Fibroblast of villous mesenchyme (primary cell): ENCODE data around the gene RAB11FIP3. TPM values are rescaled to one million over a fixed set of nuclear protein-coding genes. Genes with fewer than 3 reads are reported as not detected.

Experiments used
- DNase-seq: peaks from one replicate; pipeline ENCODE4 v3.0.0-alpha.2; 2010; ENCODE audit warnings: low read depth
- H3K4me3 ChIP-seq: 2 replicates; pipeline ENCODE4 v1.5.1; 2011; ENCODE audit warnings: low read depth, mild to moderate bottlenecking, low read length
- total RNA-seq: library from RNA; depleted of rRNA; stranded (reverse); fragments of >200 nt; gene quantifications from 2 replicates; pipeline ENCODE4 v1.2.3, GENCODE V29; 2012
- TF ChIP-seq, protein P1 (sequence below): IDR thresholded peaks from 2 replicates; pipeline ENCODE4 v1.5.1; 2012; ENCODE audit warnings: low read depth, mild to moderate bottlenecking, low read length; ENCODE audit not compliant: insufficient read depth

Gene RAB11FIP3
- total RNA-seq, 1 donor, result 19.4 TPM

DNA sequence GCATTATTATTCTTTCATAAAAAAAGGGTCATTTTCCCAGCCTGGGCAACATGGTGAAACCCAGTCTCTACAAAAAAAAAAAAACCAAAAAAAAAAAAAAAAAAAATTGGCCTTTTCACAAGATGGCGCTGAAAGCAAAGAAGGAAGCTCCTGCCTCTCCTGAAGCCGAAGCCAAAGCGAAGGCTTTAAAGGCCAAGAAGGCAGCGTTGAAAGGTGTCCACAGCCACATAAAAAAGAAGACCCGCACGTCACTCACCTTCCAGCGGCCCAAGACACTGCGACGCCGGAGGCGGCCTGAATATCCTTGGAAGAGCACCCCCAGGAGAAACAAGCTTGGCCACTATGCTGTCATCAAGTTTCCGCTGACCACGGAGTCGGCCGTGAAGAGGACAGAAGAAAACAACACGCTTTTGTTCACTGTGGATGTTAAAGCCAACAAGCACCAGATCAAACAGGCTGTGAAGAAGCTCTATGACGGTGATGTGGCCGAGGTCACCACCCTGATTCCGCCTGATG, 38.8 kb upstream of the RAB11FIP3 start:
- no peak overlapping the region for H3K4me3 ChIP-seq

DNA sequence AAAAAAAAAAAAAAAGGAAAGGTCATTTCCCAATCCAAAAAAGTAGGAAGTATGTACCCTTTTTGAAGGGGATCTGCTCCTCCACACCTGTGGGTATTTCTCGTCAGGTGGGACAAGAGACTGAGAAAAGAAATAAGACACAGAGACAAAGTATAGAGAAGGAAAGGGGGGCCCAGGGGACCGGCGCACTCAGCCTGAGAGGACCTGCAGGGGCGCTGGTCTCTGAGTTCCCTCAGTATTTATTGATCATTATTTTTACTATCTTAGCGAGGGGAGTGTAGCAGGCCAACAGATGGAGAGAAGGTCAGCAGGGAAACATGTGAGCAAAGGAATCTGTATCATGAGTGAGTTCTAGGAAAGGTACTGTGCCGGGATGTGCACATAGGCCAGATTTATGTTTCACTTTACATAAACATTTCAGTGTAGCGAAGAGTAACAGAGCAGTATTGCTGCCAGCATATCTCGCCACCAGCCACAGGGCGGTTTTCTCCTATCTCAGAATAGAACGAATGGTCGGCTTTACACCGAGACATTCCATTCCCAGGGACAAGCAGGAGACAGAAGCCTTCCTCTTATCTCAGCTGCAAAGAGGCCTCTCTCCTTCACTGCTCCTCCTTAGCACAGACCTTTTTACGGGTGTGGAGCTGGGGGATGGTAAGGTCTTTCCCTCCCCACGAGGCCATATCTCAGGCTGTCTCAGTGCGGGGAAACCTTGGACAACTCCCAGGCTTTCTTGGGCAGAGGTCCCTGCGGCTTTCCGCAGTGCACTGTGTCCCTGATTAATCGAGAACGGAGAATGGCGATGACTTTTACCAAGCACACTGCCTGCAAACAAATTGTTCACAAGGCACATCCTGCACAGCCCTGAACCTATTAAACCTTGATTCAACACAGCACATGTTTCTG, 37.4 kb upstream of the RAB11FIP3 start:
- TF ChIP-seq, protein P1, sequence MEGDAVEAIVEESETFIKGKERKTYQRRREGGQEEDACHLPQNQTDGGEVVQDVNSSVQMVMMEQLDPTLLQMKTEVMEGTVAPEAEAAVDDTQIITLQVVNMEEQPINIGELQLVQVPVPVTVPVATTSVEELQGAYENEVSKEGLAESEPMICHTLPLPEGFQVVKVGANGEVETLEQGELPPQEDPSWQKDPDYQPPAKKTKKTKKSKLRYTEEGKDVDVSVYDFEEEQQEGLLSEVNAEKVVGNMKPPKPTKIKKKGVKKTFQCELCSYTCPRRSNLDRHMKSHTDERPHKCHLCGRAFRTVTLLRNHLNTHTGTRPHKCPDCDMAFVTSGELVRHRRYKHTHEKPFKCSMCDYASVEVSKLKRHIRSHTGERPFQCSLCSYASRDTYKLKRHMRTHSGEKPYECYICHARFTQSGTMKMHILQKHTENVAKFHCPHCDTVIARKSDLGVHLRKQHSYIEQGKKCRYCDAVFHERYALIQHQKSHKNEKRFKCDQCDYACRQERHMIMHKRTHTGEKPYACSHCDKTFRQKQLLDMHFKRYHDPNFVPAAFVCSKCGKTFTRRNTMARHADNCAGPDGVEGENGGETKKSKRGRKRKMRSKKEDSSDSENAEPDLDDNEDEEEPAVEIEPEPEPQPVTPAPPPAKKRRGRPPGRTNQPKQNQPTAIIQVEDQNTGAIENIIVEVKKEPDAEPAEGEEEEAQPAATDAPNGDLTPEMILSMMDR, result peak; percentile 36
- peak; percentile 94 for DNase-seq
- peak overlapping the region; percentile 5 for H3K4me3 ChIP-seq

More for the DNA sequence above, 38.8 kb upstream of the RAB11FIP3 start:
- DNase-seq, result peak; percentile 28
- TF ChIP-seq, protein P1, result no peak

DNA sequence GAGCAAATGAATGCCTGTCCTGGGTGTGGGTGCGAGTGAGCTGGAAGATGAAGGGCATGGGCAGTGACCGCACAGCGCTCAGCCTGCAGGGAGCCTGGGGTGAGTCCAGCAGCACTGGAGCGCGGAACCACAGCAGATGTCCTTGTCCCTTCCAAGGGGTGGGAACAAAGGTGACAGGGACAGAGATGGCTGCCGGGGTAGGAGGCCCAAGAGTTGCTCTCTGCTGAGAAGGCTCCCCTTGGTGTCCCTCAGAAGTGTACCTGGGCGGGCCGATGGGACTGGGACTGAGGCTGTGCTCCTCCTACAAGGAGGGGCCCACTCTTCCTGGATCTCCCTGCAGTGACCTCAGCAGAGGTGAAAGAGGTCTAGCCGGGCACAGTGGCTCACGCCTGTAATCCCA, 36.1 kb upstream of the RAB11FIP3 start:
- no peak overlapping the region for H3K4me3 ChIP-seq
- DNase-seq, result no peak
- TF ChIP-seq, protein P1, result no peak

DNA sequence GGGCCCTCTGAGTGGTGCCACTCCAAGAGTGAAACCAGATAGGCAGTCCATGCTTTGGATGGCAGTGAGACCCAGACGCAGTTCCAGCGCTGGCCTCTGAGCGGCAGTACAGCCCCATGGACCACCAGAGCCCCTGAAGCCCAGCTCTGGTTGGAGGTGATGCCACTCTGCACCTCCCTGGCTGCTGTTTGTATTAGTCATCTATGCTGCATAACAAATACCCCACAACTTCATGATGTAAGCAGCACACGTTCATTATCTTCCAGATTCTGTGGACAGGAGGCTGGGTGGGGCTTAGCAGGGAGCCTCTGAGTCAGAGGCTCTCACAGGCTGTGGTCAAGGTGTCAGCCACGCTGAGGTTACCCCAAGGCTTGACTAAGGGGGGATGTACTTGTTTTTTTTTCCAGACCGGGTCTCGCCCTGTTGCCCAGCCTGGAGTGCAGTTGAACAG, 33.5 kb upstream of the RAB11FIP3 start:
- peak; percentile 66 for DNase-seq
- H3K4me3 ChIP-seq, result no peak overlapping the region
- TF ChIP-seq, protein P1, result peak; percentile 81

DNA sequence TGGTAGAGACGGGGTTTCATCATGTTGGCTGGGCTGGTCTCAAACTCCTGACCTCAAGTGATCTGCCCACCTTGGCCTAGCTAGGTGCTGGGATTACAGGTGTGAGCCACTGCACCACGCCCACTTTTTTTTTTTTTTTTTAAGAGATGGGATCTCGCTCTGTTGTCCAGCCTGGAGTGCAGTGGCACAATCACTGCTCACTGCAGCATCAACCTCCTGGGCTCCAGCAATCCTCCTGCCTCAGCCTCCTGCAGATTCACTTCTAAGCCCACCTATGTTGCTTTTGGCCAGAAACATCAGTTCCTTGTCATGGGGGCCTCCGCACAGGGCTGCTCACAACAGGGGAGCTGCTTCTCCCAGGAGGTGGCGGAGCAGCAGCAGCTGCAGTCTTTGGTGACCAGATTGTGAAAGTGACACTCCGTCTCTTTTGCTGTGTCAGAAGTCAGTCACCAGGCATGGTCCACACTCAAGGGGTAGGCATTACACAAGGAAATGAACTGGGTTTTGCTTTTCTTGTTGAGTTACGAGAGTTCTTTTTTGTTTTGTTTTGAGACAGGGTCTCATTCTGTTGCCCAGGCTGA, 32.9 kb upstream of the RAB11FIP3 start:
- TF ChIP-seq, protein P1, result no peak
- no peak overlapping the region for H3K4me3 ChIP-seq
- DNase-seq, result no peak

DNA sequence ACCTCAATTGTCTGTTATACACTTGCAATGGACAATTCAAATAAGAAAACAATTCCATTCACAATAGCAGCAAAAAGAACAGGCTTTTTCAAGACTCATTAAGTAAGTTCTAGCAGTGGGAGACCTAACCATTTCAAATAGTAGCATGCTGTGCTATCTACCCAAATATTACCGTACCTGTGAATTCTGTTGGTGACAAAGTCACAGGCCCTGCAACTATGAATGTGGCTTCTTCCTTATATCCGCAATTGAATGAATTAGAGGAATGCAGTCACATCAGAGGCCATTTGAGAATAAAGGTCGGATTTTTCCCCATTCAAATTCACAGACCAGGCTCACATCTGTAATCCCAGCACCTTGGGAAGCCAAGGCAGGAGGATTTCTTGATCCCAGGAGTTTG, 29.2 kb upstream of the RAB11FIP3 start:
- DNase-seq, result no peak
- TF ChIP-seq, protein P1, result no peak
- H3K4me3 ChIP-seq, result peak overlapping the region; percentile 65
